Parathyroid adenoma (tissue), 2 donors: ENCODE data around the gene INTU.

ENCODE experiments used
- H2AFZ ChIP-seq: fragments of 300-600 bp; sonication (generic); one replicate; pipeline ENCODE4 v1.7.0; 2017; ENCODE audit warnings: antibody characterized with exemption, mild to moderate bottlenecking
- H3K27ac ChIP-seq: fragments of 300-600 bp; sonication (generic); one replicate; pipeline ENCODE4 v1.7.0; 2017
- H3K27me3 ChIP-seq: fragments of 300-600 bp; sonication (generic); one replicate; pipeline ENCODE4 v1.7.0; 2017; ENCODE audit warnings: low read length; ENCODE audit not compliant: control insufficient read depth, insufficient read depth
- H3K36me3 ChIP-seq: fragments of 300-600 bp; sonication (generic); one replicate; pipeline ENCODE4 v1.7.0; 2017; ENCODE audit warnings: low read length; ENCODE audit not compliant: control insufficient read depth, insufficient read depth
- H3K4me1 ChIP-seq: fragments of 300-600 bp; sonication (generic); one replicate; pipeline ENCODE4 v1.7.0; 2017; ENCODE audit warnings: control low read depth
- H3K4me2 ChIP-seq: fragments of 300-600 bp; sonication (generic); one replicate; pipeline ENCODE4 v1.7.0; 2017; ENCODE audit warnings: low read length
- H3K4me3 ChIP-seq: fragments of 300-600 bp; sonication (generic); one replicate; pipeline ENCODE4 v1.7.0; 2017; ENCODE audit warnings: low read depth, low read length
- H3K79me2 ChIP-seq: fragments of 300-600 bp; sonication (generic); one replicate; pipeline ENCODE4 v1.7.0; 2017; ENCODE audit warnings: control low read depth
- H3K9ac ChIP-seq: fragments of 300-600 bp; sonication (generic); one replicate; pipeline ENCODE4 v1.7.0; 2017; ENCODE audit warnings: mild to moderate bottlenecking
- H3K9me3 ChIP-seq: fragments of 300-600 bp; sonication (generic); one replicate; pipeline ENCODE4 v1.7.0; 2017; ENCODE audit warnings: low read length; ENCODE audit not compliant: control insufficient read depth
- TF ChIP-seq, protein P1 (sequence below): fragments of 300-600 bp; sonication (generic); IDR thresholded peaks from one replicate; pipeline ENCODE4 v1.7.0; 2017; ENCODE audit warnings: antibody characterized with exemption, mild to moderate bottlenecking
- donor health status: primary hyperparathyroidism.

Gene INTU

GRCh38 chr4:127772769-127773671, 140.3 kb downstream of the INTU start:
- H2AFZ ChIP-seq, result no peak overlapping the region
- H3K79me2 ChIP-seq, result no peaks in the 10 kb centered on the region
- H3K9me3 ChIP-seq, result no peaks in the 10 kb centered on the region
- no peak overlapping the region for H3K9ac ChIP-seq
- no peaks in the 10 kb centered on the region for H3K4me1 ChIP-seq
- TF ChIP-seq, protein P1, sequence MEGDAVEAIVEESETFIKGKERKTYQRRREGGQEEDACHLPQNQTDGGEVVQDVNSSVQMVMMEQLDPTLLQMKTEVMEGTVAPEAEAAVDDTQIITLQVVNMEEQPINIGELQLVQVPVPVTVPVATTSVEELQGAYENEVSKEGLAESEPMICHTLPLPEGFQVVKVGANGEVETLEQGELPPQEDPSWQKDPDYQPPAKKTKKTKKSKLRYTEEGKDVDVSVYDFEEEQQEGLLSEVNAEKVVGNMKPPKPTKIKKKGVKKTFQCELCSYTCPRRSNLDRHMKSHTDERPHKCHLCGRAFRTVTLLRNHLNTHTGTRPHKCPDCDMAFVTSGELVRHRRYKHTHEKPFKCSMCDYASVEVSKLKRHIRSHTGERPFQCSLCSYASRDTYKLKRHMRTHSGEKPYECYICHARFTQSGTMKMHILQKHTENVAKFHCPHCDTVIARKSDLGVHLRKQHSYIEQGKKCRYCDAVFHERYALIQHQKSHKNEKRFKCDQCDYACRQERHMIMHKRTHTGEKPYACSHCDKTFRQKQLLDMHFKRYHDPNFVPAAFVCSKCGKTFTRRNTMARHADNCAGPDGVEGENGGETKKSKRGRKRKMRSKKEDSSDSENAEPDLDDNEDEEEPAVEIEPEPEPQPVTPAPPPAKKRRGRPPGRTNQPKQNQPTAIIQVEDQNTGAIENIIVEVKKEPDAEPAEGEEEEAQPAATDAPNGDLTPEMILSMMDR, result no peak
- no peak overlapping the region for H3K4me2 ChIP-seq
- no peaks in the 10 kb centered on the region for H3K27me3 ChIP-seq
- H3K36me3 ChIP-seq, result no peaks in the 10 kb centered on the region
- H3K27ac ChIP-seq, result no peak overlapping the region
- no peak overlapping the region for H3K4me3 ChIP-seq

- no peak overlapping the region for H3K27ac ChIP-seq
- H3K79me2 ChIP-seq, result no peaks in the 10 kb centered on the region
- H3K4me3 ChIP-seq, result no peak overlapping the region
- H3K36me3 ChIP-seq, result no peaks in the 10 kb centered on the region
- H3K9me3 ChIP-seq, result no peaks in the 10 kb centered on the region
- no peak overlapping the region for H2AFZ ChIP-seq
- no peak overlapping the region for H3K4me2 ChIP-seq
- H3K4me1 ChIP-seq, result no peaks in the 10 kb centered on the region
- H3K9ac ChIP-seq, result no peak overlapping the region
- TF ChIP-seq, protein P1, result no peak
- H3K27me3 ChIP-seq, result no peaks in the 10 kb centered on the region
Measured at GRCh38 chr4:127775843-127776242, 143.1 kb downstream of the INTU start.
